ENCODE data around the gene ZNF595.
A peak's percentile ranks its signal among the peaks of the same experiment; 100 is the strongest.

The ZNF595 gene

DNA sequence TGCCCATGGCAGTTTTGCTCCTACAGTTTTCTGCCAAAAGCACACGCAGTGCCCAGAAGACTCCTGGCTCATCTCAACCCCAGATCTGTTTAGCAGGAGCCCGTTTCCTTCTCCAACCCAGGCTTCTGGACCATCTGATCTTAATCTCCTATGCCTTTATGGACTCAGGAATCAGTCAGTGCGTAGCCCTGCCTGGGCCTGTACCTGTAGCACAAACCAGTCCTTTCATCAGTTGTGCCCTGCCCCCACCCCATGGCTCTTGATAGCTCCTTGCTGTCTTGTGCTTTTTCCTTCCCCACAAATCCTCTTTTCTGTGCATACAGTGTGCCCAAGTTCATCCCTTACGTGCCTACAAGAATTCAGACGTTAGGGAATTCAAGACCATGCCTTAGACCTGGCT, 72.7 kb downstream of the ZNF595 start:
- Mint-ChIP-seq H3K36me3 (ENCODE audit: low read depth) (peaks cover 31% of the 10 kb centered on the region), H3K4me1 (peaks cover 12% of the 10 kb centered on the region), H3K9me3 (peaks cover 35% of the 10 kb centered on the region), H3K4me3 (peak overlapping the region; percentile 98 to 100 (median 99)), H3K27me3 (ENCODE audit: low read depth) (peaks cover 13% of the 10 kb centered on the region), H3K27ac (peak overlapping the region; percentile 100)
- TF ChIP-seq, protein P1, sequence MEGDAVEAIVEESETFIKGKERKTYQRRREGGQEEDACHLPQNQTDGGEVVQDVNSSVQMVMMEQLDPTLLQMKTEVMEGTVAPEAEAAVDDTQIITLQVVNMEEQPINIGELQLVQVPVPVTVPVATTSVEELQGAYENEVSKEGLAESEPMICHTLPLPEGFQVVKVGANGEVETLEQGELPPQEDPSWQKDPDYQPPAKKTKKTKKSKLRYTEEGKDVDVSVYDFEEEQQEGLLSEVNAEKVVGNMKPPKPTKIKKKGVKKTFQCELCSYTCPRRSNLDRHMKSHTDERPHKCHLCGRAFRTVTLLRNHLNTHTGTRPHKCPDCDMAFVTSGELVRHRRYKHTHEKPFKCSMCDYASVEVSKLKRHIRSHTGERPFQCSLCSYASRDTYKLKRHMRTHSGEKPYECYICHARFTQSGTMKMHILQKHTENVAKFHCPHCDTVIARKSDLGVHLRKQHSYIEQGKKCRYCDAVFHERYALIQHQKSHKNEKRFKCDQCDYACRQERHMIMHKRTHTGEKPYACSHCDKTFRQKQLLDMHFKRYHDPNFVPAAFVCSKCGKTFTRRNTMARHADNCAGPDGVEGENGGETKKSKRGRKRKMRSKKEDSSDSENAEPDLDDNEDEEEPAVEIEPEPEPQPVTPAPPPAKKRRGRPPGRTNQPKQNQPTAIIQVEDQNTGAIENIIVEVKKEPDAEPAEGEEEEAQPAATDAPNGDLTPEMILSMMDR (IDR thresholded peaks at IDR 0.05; ENCODE audit: unreplicated experiment in 3 of 3): no peak

DNA sequence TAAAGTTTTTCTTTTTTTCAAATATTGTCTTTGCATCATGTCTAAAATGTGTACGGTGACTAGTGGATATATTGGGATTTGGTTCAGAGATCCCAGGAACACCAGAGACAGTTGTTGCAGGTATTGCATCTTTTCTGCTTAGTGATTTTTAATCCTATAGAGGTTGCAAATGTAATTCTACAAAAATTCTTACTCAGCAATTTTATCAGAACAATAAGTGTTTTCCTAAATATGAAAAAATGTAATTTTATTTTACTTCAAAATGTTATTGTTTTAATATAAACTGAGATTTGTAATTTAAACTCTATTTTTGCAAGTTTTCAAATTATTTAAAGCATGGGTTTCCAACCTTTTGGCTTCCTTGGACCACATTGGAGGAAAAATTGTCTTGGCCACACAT, 79.4 kb downstream of the ZNF595 start:
- peaks cover 30% of the 10 kb centered on the region for H3K9me3 Mint-ChIP-seq
- TF ChIP-seq, protein P1 (IDR thresholded peaks at IDR 0.05; ENCODE audit: unreplicated experiment in 3 of 3): no peak
- no peaks in the 10 kb centered on the region for H3K27me3 Mint-ChIP-seq (ENCODE audit: low read depth)
- H3K27ac Mint-ChIP-seq: no peak overlapping the region
- no peak overlapping the region for H3K4me3 Mint-ChIP-seq
- no peaks in the 10 kb centered on the region for H3K4me1 Mint-ChIP-seq
- peaks cover 44% of the 10 kb centered on the region for H3K36me3 Mint-ChIP-seq (ENCODE audit: low read depth)
